HG03565 (cell line): Measurements from ENCODE around the gene CRYM.
"Not testable (repeated sequence)": the region's sequence is repeated elsewhere in the genome, so short reads cannot be mapped to it uniquely, and the experiment has no call there.

Source experiments
- ATAC-seq: cut with Tn5 transposase; IDR thresholded peaks from one replicate; pipeline ENCODE4 v1.9.1; 2021; ENCODE audit warnings: mild to moderate bottlenecking, moderate library complexity; ENCODE audit not compliant: unreplicated experiment

Gene CRYM

GRCh38 chr16:21281698-21282389 lies 3.8 kb upstream of the CRYM start:
- no peak for ATAC-seq

GRCh38 chr16:21279501-21279900 lies 1.4 kb upstream of the CRYM start:
- no peak for ATAC-seq

DNA sequence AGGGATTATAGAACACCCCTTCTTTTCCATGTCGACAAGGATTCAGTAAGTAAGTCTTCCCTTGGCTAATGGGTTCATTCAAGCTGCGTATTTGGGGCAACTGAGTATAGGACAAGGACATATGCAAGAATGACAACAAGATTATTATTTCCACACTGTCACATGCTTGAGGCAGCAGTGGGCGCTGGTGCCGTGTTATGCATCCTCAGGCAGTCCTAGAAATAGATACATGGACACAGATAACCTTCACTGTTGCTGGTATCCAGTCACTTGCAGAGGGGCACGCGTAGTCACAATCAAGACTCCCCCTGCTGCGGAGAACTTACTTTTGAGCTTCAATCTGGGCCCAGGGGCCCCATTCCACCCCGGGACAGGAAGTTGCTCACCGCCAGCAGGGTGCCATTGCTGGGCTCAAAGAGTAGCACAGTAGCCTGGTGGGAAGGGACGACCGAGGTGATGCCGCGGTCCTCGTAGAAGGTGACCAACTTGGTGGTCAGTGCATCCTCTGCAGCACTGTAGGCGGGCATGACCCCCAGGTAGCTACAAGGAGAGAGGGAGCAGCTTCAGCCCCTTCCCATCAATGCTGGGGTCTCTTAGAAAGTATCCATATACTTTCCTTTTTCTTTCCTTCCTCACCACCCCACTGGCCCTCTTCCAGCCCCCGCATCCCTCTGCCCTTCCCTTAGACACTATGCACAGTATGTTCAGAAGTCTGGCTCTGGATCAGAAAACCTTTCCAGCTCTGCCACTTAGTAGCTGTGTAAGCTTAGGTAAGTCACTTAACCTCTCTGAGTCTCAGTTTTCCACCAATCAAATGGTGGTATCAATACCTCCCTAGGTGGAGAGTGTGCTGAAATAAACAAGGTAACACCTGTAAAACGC lies 804 bp downstream of the CRYM start:
- no peak for ATAC-seq

- ATAC-seq: no peak
Observed at GRCh38 chr16:21276090-21276489, 2.0 kb downstream of the CRYM start.

GRCh38 chr16:21275529-21275928 lies 2.6 kb downstream of the CRYM start:
- ATAC-seq: no peak

DNA sequence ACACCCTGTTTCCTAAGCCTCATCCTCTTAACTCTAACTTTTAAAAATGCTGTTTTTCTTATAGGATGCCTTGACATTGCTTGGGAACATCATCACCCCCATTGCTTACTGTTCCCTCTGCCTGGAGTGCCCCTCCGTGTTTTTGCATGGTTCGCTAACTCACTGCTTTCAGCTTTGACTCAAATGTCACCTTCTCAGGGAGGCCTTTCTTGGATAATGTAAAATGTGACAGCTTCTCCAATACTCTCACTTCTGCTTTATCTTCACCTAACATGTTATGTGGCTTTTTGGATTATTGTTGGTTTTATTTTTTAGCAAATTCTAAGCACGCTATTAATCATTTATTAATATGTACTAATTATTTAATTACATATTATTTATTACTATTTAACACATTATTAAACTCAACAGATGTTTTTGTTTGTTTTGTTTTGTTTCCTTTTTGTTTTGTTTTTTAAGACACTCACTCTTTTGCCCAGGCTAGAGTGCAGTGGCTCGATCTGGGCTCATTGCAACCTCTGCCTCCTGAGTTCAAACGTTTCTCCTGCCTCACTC lies 3.8 kb downstream of the CRYM start:
- no peak for ATAC-seq

DNA sequence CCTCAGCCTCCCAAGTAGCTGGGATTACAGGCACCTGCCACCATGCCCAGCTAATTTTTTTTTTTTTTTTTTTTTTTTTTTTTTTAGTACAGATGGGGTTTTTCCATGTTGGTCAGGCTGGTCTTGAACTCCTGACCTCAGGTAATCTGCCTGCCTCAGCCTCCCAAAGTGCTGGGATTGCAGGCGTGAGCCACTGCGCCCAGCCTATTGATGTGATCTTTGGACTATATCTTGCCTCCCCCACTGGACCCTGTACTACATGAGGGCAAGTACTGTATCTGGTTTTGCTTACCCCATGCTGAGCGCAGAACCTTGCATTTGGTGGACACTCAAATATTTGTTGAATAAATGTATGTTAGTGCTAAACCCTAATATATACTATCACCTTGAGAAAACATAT lies 5.3 kb downstream of the CRYM start:
- not testable (repeated sequence) for ATAC-seq

DNA sequence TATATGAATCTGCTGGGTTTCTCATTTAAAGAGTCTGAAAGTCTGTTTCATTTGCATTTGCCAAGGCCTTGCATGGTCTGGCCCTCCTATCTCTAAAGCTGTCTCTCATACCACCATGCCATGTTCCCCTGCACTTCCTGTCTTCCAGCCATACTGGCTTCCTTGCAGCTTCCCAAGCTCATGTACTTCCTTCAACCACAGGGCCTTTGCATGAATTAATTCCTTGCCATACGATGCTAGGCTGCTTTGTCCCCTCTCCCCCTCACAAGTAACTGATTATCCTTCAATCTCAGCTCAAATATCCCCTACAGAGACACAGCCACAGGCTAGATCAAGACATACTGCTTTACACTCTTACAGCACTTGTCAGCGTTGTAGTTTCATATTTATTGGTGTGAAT lies 5.8 kb downstream of the CRYM start:
- ATAC-seq: no peak

- ATAC-seq: no peak
Observed at GRCh38 chr16:21268236-21268635, 9.9 kb downstream of the CRYM start.

- no peak for ATAC-seq
Observed at GRCh38 chr16:21267298-21267697, 10.8 kb downstream of the CRYM start.

DNA sequence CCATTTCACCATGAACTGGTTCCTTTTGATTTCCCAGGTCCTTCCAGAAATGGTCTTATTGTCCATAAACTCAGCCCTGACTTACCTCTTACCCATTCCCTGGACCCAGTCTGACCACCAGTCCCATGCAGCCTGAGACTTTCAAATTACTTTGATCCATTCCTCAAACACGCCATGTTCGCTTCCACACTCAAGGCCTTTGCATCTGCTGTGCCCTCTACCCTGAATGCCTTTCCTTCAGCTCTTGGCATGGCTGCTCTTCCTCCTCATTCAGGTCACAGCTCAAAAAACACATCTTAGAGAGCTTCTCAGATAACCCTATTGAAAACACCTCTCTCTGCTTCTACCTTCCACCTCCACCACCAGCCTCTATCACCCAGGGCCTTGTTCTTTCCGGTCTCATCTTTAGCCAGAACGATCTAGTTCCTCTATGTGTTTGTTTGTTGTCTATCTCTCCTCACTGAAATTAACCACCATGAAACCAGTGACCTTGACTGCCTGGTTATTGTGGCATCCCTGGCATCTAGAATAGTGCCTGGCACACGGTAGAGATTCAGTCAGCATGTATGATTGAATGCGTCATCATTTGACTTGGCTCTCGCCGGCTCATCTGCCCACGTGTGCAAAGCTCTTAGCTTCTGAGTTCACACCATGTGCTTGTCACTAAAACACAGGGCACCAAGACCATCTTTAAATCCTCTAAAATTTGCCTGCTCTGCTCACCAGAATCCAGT lies 12.8 kb downstream of the CRYM start:
- no peak for ATAC-seq

DNA sequence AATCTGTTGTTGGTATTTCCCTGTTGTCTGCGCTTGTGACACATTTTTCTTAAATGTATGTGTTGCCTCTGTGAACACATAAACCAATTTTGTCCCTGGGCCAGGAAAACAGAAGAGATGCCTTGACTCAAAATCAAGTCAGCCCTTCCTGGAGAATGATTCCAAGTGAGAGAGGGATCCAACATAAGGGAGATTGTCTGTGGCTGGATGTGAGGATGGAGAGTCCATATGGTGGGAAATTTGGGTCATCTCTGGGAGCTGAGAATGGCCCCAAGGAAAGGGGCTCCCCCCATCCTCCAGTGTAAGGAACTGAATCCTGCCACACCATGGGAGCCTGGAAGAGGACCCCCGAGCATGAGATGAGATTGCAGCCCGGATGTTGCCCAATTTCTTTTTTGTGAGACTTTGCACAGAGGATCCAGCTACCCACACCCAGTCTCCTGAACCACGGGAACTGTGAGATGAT lies 13.5 kb downstream of the CRYM start:
- ATAC-seq: no peak

DNA sequence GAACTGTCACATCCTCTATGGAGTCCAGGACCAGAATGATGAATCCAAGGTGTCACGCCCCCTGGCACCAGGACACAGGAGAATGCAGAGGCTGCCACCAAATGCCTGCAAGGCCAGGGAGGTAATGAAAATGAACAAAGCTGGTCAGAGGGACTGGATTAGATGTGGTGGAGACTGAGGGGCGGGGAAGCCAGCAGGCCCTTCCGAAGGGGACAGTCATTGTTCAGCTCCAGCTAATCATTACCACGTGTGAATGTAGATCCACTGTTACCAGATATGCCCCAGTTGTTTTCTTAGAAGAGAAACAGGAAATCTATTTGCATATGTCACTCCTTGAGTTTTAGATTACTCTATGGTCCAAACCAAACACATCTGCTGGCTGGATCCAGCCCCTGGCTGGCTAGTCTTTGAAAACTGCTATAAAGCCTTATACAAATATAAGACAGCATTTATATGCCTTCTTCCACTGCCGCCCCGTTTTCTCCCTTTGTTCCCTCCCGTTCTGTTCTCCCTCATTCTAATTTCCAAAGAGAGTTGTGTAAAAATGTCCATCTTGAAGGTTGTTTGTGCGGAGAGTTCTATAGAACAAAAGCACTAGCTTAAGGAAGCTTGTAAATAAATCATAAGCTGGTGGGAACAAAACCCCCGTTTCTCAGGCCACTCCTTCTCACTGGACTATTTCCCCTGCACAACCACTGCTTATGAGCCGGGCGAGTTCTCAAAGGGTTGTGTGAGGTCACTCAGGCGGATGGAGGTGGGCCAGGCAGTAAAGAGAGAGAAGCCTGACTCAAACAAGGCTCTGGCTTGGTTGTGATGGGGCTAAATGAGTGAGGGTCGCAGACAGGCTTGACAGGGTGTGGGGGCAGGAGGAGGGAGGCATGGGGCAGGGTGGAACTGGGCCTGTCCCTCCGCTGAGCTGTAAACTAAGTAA lies 14.2 kb downstream of the CRYM start:
- peak; percentile 56 for ATAC-seq

DNA sequence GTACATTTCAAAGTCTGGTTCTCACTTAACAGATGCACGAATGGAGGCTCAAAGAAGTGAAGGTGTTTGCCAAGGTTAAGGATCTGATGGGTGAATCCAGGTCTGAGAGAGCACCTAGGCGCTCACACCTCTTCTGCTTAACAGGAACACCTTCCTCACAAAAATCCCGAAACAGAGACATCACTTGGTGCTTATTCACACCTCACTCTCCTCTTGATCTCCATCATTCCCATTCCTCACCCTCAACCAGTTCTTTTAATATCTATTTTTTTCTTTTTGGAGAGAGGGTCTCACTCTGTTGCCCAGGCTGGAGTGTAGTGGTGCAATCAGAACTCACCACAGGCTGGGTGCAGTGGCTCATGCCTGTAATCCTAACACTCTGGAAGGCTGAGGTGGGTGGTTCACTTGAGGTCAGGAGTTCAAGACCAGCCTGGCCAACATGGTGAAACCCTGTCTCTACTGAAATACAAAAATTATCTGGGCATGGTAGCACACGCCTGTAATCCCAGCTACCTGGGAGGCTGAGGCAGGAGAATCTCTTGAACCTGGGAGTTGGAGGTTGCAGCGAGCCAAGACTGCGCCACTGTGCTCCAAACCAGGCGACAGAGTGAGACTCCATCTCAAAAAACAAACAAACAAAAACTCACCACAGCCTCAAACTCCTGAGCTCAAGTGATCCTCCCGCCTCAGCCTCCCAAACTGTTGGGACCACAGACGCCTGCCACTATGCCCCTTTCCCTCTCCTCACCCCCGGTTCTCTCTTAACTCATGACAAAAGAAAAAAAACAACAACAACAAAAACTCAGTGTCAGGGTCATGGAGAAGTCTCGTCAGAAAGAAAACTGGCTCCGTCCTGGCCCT lies 15.1 kb downstream of the CRYM start:
- ATAC-seq: no peak

GRCh38 chr16:21260870-21261791 lies 17.0 kb downstream of the CRYM start:
- ATAC-seq: no peak

DNA sequence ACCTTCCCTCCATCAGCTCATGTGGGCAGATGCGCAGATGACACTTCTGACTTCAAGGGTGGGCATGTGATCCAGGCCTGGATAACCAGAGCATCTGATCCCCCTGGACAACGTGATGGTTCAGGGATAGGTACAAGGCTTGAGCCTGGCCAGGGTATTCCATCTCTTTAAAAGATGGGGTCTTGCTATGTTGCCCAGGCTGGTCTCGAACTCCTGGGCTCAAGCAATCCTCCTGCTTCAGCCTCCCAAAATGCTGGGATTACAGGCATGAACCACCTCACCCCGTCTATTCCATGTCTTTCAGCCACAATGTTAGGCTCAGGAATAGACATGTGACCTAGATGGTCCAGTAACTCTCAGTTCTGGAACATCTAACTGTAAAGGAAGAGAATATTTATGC lies 20.8 kb downstream of the CRYM start:
- ATAC-seq: no peak

DNA sequence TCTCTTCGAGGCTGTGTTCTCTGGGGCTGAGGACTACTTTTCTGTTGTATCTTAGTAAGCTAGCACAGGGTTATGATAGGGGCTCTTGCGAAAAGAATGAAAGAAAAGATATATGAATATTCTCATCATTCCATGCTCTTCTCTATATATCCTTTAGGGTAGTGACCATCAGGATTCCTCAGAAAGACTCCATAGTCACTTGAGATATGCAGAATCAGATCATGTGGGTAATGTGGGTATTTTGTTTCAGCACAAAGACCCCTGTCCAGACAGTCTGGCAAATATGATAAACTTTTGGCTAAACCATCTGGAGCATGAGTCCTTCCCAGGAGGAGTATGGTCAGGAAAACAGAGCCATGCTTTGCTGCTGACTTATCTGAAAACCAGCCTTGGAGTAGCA lies 21.5 kb downstream of the CRYM start:
- ATAC-seq: no peak

DNA sequence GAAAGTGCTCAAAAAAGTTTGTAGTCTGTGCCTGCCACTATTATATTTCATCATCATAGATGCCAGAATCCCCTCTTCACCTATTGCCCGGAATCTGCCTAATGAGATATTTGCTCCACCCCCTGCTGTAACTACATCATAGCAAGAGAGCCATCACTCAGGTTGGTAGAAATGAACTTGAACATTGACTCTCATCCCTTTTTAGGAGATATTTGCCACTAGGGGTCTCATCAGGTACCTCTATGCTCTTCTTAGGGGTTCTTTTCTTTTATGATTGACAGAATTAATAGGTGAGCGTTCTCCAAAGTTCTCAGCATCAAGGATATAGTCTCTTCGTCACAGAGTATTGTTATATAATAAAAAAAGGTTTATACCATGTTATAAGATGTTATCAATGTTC lies 24.6 kb downstream of the CRYM start:
- ATAC-seq: no peak
